K562 (cell line): Measurements from ENCODE around the gene HOGA1. TPM values are rescaled to one million over a fixed set of nuclear protein-coding genes. Genes with fewer than 3 reads are reported as not detected.

Experiments
- CBX3 ChIP-seq, 2 experiments: IDR thresholded peaks; 1 replicate in 1 of 2; 2 replicates in 1 of 2; pipeline ENCODE4 v1.6.1; 2012; ENCODE audit warnings: inconsistent platforms in 2 of 2, low read length in 2 of 2, borderline replicate concordance in 1 of 2, control low read depth in 1 of 2
- HDAC2 ChIP-seq: fragments of 450-650 bp; IDR thresholded peaks from 2 replicates; pipeline ENCODE4 v1.6.1; 2016; ENCODE audit warnings: mild to moderate bottlenecking
- MAFF ChIP-seq: IDR thresholded peaks from 2 replicates; pipeline ENCODE4 v1.6.1; 2012; ENCODE audit warnings: low read length, improper control_type of control experiment
- NFYB ChIP-seq: IDR thresholded peaks from 2 replicates; pipeline ENCODE4 v1.6.1; 2011; ENCODE audit warnings: mild to moderate bottlenecking, moderate library complexity; ENCODE audit not compliant: insufficient read length; ENCODE audit errors: extremely low read depth
- POU5F1 ChIP-seq: fragments of 150-350 bp; IDR thresholded peaks from 2 replicates; pipeline ENCODE4 v1.6.1; 2014; ENCODE audit warnings: borderline replicate concordance, low read length, low read depth, mild to moderate bottlenecking; ENCODE audit not compliant: partially characterized antibody
- PTRF ChIP-seq: fragments of 450-650 bp; IDR thresholded peaks from 2 replicates; pipeline ENCODE4 v1.6.1; 2016; ENCODE audit warnings: mild to moderate bottlenecking, missing genetic modification characterization, missing compliant biosample characterization
- SIX5 ChIP-seq, 2 experiments: IDR thresholded peaks; 2 replicates each; pipeline ENCODE4 v1.6.1; 2011; ENCODE audit warnings: low read length in 2 of 2, borderline replicate concordance in 1 of 2, low read depth in 1 of 2, mild to moderate bottlenecking in 1 of 2, moderate library complexity in 1 of 2; ENCODE audit not compliant: insufficient read depth in 1 of 2
- SRF ChIP-seq, 2 experiments: fragments of 250-450, 450-650 bp in 1 of 2; sonication (Bioruptor Pico) in 1 of 2; sonication (generic) in 1 of 2; formaldehyde crosslinking; IDR thresholded peaks; 2 replicates each; pipeline versions ENCODE4 v1.5.0 to v1.5.1; 2020 to 2022; ENCODE audit warnings: mild to moderate bottlenecking in 1 of 2, missing genetic modification reagents in 1 of 2
- polyA plus RNA-seq, 8 experiments: library from polyadenylated mRNA; depleted of rRNA in 4 of 8; stranded (reverse) in 5 of 8; unstranded in 3 of 8; fragments of >200 nt; fragmentation: Nextera tagmentation in 2 of 8; fragmentation: Illumina TruSeq in 1 of 8; extraction: Ambion mirVana in 2 of 8; extraction: Trizol in 1 of 8; gene quantifications; 2 replicates each; pipeline versions ENCODE4 v1.2.1 to v1.2.3, GENCODE V29; 2011 to 2014; ENCODE audit warnings: inconsistent platforms in 1 of 8, missing spikeins in 1 of 8
- total RNA-seq, 7 experiments: library from RNA; depleted of rRNA in 6 of 7; stranded (reverse); fragments of >200 nt in 6 of 7; fragmentation: Illumina TruSeq in 2 of 7; extraction: Trizol in 2 of 7; gene quantifications; 2 replicates each; pipeline versions ENCODE4 v1.2.1 to v1.2.3, GENCODE V29; 2011 to 2021; ENCODE audit warnings: low replicate concordance in 1 of 7
- TF ChIP-seq, protein P1 (sequence below): fragments of 250-450 bp; sonication (Bioruptor Pico); IDR thresholded peaks from 2 replicates; pipeline ENCODE4 v1.5.0; 2021
- TF ChIP-seq, protein P2 (sequence below), 2 experiments: fragments of 450-650 bp; formaldehyde crosslinking in 1 of 2; IDR thresholded peaks; 2 replicates each; pipeline versions ENCODE4 v1.4.0 to v1.6.1; 2014 to 2020; ENCODE audit warnings: mild to moderate bottlenecking in 2 of 2, borderline replicate concordance in 1 of 2, low read depth in 1 of 2

HOGA1 gene
- total and polyA plus RNA-seq, 9 of the 15 experiments (the other 6 are each of a cell fraction or from before 2014, with no cell fraction given), result not detected

DNA sequence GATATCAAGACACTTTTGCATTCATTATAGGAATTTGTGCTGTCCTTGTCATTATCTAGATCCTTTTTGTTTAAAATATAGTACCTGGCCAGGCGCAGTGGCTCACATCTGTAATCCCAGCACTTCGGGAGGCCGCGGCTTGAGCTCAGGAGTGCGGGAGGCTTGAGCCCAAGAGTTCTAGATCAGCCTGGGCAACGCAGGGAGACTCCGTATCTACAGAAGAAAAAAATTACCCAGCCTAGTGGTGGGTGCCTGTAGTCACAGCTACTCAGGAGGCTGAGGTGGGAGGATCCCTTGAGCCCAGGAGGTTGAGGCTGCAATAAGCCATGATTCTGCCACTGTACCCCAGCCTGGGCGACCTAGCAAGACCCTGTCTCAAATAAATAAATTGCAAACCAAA, 49.7 kb downstream of the HOGA1 start (continued):
- TF ChIP-seq, protein P1, sequence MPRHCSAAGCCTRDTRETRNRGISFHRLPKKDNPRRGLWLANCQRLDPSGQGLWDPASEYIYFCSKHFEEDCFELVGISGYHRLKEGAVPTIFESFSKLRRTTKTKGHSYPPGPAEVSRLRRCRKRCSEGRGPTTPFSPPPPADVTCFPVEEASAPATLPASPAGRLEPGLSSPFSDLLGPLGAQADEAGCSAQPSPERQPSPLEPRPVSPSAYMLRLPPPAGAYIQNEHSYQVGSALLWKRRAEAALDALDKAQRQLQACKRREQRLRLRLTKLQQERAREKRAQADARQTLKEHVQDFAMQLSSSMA (CRISPR knock-in tag), result no peak
- TF ChIP-seq MAFF (no peak), PTRF (tag) (no peak), HDAC2 (0 out of 2 replicates have a peak, but pooled peaks have one; percentile 15), SIX5 (IDR thresholded peaks at IDR 0.05; ENCODE audit: borderline replicate concordance in 1 of 2, insufficient read depth in 1 of 2, low read depth in 1 of 2, low read length in 2 of 2) (no peak), POU5F1 (no peak), NFYB (no peak), SRF (CRISPR knock-in tag; IDR thresholded peaks at IDR 0.05) (no peak), CBX3 (IDR thresholded peaks at IDR 0.05; ENCODE audit: borderline replicate concordance in 1 of 2, low read length in 2 of 2) (0 out of 3 replicates have a peak, but pooled peaks of 1 of the 2 experiments have one; percentile 15)
- TF ChIP-seq, protein P2, sequence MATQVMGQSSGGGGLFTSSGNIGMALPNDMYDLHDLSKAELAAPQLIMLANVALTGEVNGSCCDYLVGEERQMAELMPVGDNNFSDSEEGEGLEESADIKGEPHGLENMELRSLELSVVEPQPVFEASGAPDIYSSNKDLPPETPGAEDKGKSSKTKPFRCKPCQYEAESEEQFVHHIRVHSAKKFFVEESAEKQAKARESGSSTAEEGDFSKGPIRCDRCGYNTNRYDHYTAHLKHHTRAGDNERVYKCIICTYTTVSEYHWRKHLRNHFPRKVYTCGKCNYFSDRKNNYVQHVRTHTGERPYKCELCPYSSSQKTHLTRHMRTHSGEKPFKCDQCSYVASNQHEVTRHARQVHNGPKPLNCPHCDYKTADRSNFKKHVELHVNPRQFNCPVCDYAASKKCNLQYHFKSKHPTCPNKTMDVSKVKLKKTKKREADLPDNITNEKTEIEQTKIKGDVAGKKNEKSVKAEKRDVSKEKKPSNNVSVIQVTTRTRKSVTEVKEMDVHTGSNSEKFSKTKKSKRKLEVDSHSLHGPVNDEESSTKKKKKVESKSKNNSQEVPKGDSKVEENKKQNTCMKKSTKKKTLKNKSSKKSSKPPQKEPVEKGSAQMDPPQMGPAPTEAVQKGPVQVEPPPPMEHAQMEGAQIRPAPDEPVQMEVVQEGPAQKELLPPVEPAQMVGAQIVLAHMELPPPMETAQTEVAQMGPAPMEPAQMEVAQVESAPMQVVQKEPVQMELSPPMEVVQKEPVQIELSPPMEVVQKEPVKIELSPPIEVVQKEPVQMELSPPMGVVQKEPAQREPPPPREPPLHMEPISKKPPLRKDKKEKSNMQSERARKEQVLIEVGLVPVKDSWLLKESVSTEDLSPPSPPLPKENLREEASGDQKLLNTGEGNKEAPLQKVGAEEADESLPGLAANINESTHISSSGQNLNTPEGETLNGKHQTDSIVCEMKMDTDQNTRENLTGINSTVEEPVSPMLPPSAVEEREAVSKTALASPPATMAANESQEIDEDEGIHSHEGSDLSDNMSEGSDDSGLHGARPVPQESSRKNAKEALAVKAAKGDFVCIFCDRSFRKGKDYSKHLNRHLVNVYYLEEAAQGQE (IDR thresholded peaks at IDR 0.05; ENCODE audit: borderline replicate concordance), result no peak
- TF ChIP-seq, protein P2 (CRISPR knock-in tag; IDR thresholded peaks at IDR 0.05; ENCODE audit: low read depth), result no peak
